HL-60 (cell line): ENCODE results near the gene KCNMA1.

Source experiments
- GABPA ChIP-seq: IDR thresholded peaks from 2 replicates; pipeline ENCODE4 v1.6.1; 2012; ENCODE audit warnings: low read depth
- POLR2AphosphoS5 ChIP-seq: IDR thresholded peaks from 2 replicates; pipeline ENCODE4 v1.6.1; 2012; ENCODE audit warnings: low read depth
- TF ChIP-seq, protein P1 (sequence below): IDR thresholded peaks from one replicate; pipeline ENCODE4 v1.5.1; 2011; ENCODE audit warnings: low read length, control low read depth, inconsistent platforms; ENCODE audit not compliant: insufficient read depth

DNA sequence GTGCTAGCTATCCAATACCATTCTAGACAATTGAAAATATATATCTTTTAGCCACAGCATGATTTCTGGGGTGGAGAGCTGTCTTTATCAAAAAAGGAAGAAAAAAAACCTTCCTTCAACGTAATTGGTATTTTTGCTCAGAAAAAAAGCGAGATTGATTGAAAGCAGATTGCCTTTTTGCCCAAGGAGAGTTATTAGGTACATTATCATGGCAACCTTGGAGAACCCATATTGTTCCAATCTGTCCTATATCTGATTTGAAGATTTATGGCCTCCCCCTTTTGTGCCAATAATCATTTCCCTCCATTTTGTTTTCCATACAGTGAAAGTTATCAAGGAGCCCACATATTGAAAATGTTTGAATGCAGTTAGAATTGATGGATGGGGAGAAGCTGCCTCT, 544.5 kb downstream of the KCNMA1 start:
- TF ChIP-seq, protein P1, sequence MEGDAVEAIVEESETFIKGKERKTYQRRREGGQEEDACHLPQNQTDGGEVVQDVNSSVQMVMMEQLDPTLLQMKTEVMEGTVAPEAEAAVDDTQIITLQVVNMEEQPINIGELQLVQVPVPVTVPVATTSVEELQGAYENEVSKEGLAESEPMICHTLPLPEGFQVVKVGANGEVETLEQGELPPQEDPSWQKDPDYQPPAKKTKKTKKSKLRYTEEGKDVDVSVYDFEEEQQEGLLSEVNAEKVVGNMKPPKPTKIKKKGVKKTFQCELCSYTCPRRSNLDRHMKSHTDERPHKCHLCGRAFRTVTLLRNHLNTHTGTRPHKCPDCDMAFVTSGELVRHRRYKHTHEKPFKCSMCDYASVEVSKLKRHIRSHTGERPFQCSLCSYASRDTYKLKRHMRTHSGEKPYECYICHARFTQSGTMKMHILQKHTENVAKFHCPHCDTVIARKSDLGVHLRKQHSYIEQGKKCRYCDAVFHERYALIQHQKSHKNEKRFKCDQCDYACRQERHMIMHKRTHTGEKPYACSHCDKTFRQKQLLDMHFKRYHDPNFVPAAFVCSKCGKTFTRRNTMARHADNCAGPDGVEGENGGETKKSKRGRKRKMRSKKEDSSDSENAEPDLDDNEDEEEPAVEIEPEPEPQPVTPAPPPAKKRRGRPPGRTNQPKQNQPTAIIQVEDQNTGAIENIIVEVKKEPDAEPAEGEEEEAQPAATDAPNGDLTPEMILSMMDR: no peak
- no peak for TF ChIP-seq GABPA
- no peak for TF ChIP-seq POLR2AphosphoS5
